Measurements from ENCODE around the gene DDIT4L.
A peak's percentile ranks its signal among the peaks of the same experiment; 100 is the strongest.
"Not testable (repeated sequence)": the region's sequence is repeated elsewhere in the genome, so short reads cannot be mapped to it uniquely, and the experiment has no call there.

DDIT4L gene

GRCh38 chr4:100189820-100190642 lies at the start of gene DDIT4L:
Gene DDIT4L (minus strand): TSS chr4:100190468. CDS start chr4:100189983, 485 bp downstream.
- DNase-seq (ENCODE audit: low read depth, low spot score), result peak; percentile 57

- no peak for DNase-seq (ENCODE audit: low read depth, low spot score)
Observed at GRCh38 chr4:100240008-100240407, 49.7 kb upstream of the DDIT4L start.

GRCh38 chr4:100224721-100225120 lies 34.5 kb upstream of the DDIT4L start:
- no peak for DNase-seq (ENCODE audit: low read depth, low spot score)

DNA sequence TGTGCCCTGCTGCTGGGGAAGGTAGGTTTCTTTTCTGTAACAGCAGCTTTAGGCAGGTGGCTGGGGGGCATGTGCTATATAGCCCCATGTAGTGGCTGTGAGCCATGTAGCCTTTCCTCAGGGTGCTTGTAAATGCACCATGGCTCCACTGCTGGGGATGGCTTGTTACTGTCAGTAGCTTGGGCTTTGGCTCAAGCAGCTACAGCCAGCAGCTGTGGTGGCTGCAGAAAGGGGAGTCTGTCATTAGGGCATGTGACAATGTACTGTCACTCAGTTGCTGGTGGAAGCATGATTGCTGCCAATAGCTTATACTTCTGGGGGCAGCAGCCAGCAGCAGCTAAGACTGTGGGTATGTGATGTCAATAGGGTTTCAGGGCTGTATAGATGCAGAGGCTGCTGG lies 33.9 kb upstream of the DDIT4L start:
- no peak for DNase-seq (ENCODE audit: low read depth, low spot score)

- DNase-seq (ENCODE audit: low read depth, low spot score), result no peak
Observed at GRCh38 chr4:100208964-100209363, 18.7 kb upstream of the DDIT4L start.

DNA sequence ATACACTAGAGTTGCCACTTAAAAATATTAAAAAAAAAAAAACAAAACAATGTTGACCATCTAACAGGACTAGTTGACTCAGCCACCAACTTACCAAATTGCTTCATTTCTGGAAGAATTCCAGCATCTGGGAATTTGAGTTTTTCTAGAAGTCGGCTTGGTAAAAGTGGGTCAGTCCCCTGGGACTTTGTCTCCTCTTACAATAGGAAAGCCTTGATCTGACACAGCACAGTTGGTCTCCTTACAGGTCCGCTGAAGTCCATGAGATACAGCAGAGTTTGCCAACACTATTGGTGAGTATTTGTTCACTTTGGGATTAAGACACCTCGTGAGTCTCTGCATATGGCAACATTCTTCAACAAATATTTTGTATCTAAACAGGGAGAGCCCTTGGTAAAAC lies 18.2 kb upstream of the DDIT4L start:
- no peak for DNase-seq (ENCODE audit: low read depth, low spot score)

DNA sequence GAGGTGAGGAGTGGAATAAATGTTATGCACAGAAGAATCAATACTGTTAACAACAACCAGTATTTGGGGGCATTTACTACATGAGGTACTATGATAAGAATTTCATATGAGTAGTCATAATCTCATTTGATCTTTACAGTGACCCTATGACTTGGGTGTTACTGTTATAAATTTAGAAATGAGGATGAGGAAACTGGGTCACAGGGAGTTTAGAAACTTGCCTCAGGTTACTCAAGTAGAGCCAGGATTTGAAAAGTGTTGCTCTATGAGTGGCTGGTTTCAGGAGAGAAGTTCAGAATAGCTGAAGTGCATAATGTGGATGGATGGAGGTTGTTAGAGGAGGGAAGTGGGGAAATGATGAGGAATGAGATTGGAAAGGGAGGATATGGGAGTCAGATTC lies 16.6 kb upstream of the DDIT4L start:
- DNase-seq (ENCODE audit: low read depth, low spot score), result no peak

- DNase-seq (ENCODE audit: low read depth, low spot score), result no peak
Observed at GRCh38 chr4:100198061-100198460, 7.8 kb upstream of the DDIT4L start.

DNA sequence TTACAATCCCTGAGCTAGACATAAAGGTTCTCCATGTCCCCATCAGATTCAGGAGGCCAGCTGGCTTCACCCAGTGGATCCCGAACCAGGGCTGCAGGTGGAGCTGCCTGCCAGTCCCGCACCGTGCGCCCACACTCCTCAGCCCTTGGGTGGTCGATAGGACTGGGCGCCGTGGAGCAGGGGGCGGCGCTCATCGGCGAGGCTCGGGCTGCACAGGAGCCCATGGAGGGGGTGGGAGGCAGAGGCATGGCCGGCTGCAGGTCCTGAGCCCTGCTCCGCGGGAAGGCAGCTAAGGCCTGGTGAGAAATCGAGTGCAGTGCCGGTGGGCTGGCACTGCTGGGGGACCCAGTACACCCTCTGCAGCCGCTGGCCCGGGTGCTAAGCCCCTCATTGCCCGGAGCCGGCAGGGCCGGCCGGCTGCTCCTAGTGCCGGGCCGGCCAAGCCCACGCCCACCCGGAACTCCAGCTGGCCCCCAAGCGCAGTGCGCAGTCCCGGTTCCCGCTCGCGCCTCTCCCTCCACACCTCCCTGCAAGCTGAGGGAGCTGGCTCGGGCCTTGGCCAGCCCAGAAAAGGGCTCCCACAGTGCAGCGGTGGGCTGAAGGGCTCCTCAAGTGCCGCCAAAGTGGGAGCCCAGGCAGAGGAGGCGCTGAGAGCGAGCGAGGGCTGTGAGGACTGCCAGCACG lies 6.3 kb upstream of the DDIT4L start:
- not testable (repeated sequence) for DNase-seq (ENCODE audit: low read depth, low spot score)

DNA sequence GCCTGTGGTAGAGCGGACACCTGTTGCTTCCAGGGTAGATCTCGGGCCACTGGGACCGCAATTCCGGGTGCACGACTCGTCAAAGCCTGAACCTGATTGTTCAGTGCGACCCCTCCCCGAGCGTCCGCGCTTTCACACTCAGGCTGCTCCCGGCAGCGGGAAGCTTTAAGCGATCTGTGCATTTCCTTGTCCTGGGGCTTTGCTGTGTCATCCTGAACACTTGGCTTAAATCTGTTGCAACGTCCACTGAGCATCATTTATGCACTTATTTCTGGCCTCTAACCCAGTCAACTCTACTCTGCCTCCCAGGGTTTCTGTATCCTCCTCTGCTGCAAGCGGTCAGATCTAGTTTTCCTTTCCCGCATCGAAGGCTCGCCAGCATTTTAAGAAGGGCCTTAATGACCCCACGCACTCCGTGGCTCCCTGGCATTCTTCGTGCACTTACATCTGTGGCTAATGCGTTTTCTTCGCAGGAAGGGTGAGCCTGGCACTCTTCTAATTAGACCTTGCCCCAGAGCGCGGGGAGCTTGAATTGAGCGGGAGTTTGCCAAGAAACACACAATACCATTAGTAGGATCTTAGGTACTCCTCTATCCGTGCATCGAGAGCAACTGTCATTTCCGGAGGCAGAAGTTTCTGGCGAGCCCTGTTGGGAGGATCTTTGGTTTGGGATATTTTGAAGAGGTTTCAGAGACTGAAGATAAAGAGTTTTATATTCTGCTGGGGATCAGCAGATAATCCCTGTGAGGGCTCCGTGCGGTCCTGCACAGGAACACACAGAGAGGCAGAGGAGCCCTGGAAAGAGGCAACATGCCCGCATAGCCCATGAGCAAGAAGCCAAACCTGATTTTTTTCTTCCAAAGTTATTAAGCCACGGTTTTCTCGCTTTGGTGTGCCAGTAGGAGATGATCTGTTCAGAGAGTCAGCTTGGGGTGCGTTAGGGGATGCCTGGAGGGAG lies 654 bp upstream of the DDIT4L start:
- no peak for DNase-seq (ENCODE audit: low read depth, low spot score)

- no peak for DNase-seq (ENCODE audit: low read depth, low spot score)
Observed at GRCh38 chr4:100188829-100189228, 1.4 kb downstream of the DDIT4L start.

DNA sequence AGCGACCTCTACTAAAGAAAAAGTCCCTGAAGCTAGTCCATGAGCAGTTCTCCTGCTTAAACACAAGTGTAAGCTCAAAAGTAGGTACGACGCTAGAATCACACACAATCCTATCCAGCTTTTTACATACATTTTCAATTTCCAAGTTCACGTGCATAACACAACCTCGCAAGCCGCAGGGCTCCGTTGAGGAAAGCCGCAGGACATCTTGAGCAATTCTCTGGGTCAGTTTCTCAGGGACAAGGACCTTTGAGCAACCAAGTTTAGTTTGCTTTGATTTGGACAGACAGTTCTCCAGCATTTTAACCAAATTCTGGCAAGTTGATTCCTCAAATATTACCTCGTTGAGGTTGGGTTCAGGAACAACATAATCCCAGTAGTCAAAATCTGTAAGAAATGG lies 2.5 kb downstream of the DDIT4L start:
- no peak for DNase-seq (ENCODE audit: low read depth, low spot score)

GRCh38 chr4:100184787-100185186 lies 5.5 kb downstream of the DDIT4L start:
- no peak for DNase-seq (ENCODE audit: low read depth, low spot score)

GRCh38 chr4:100177855-100178254 lies 12.4 kb downstream of the DDIT4L start:
- no peak for DNase-seq (ENCODE audit: low read depth, low spot score)

- DNase-seq (ENCODE audit: low read depth, low spot score), result no peak
Observed at GRCh38 chr4:100177126-100177525, 13.1 kb downstream of the DDIT4L start.

DNA sequence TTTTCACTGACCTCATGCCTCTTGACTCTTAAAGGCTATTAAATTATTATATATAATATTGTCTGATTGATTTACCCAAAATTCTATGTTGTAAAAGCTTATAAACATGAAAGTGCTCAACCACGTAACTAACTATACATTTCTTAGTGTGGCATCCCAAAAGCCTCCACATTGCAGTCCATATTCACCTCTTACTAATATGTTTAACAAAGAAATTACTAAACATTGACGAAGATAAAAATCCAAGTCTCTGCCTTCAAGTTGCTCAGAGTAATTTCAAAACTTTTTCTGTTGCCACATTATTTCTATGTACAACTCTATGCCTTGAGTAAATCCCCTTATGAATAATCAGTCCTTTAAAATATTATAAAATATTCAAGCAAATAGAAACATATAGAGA lies 14.4 kb downstream of the DDIT4L start:
- DNase-seq (ENCODE audit: low read depth, low spot score), result no peak

DNA sequence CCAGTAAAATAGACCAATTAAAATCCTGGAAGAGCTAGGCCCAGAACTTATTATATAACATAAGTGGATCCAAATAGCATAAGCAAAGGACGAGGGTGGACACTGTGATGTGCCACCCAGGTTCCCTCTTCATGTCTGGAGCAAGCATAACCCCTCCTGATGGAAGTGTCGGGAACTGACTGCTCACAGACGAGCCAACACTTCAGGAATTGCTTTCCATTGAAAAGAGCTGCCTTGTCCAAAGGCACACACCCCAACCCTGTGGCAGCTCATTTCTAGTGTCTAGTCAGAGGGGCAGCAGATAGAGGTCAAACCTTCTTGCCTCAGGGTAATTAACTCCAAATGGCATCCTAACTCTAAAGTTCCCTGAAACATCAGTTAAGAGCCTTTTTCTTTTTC lies 15.3 kb downstream of the DDIT4L start:
- DNase-seq (ENCODE audit: low read depth, low spot score), result no peak

- no peak for DNase-seq (ENCODE audit: low read depth, low spot score)
Observed at GRCh38 chr4:100170986-100171385, 19.3 kb downstream of the DDIT4L start.

DNA sequence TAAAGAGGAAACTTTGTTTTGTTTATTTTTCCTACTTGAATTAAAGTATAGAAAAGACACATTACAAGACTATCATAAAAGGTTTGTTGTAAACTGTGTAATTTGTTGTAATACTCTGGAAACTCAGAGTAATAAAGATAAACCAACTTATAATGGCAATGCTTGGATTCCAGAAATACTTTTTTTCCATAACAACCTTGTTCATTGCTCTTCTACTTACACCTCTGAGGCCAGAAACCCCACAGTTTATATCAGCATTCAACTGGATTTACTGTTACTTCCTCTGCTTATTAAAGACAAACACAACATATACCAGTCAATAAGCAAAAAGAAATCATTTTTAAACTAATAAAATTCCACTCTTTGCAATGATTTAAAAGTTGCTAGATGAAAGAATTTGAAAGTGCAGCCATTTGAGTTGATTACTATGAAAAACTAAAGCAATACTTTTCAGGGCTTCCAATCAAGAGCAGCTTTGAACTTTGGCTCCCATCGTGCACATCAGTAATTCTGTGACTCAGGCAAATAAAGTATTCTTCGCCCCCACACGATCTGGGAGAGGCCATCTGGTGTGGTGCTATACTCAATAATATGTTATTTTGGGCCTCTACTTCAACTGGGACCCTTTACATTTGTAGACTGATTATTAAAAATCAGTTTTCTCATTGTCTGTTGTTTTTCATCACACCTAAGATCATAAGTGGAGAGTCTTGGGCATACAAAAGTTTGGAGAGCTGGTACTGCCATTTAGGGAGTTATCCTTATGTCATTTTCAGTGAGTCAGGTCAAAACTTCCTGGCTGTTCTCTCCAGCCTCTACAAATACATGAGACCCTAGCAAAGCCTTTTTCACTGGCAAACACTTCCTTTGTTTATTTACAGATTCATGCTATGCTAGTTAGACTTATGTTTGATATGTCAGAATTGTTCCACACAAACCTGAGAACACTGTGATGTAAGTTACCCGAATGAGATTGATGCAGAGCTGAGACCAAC lies 20.5 kb downstream of the DDIT4L start:
- no peak for DNase-seq (ENCODE audit: low read depth, low spot score)

DNA sequence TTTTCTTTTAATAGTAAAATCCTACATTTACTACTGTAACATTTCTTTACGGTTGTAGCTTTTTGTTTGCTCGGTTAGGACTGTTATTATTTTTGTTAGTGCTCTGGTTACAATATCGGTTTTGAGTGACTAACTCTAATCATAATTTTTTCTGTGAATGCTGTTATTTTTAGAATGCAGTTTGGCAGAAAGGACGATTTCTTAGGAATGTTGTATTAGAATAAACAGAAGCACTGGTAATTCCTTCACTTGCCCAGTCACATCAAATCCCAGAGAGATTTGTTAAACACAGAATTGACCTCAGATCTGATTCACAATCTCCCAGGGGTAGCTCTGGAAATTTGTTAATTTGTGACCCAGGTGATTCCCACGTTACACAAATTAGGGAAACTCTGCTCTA lies 21.7 kb downstream of the DDIT4L start:
- DNase-seq (ENCODE audit: low read depth, low spot score), result no peak

Data from ELF-1 (cell line).